OCI-LY3 (cell line): ENCODE data around the gene ZNF497.
"Not testable (repeated sequence)": the region's sequence is repeated elsewhere in the genome, so short reads cannot be mapped to it uniquely, and the experiment has no call there.

Experiments
- EZH2phosphoT487 ChIP-seq: fragments of 200-600 bp; shearing (Covaris generic); IDR thresholded peaks from 2 replicates; pipeline ENCODE4 v1.6.1; 2018; ENCODE audit warnings: antibody characterized with exemption, mixed run types, low read depth
- TF ChIP-seq, protein P1 (sequence below): fragments of 200-600, 300-600 bp; sonication (generic); IDR thresholded peaks from 2 replicates; pipeline ENCODE4 v1.5.1; 2014; ENCODE audit warnings: antibody characterized with exemption, low read length, low read depth

DNA sequence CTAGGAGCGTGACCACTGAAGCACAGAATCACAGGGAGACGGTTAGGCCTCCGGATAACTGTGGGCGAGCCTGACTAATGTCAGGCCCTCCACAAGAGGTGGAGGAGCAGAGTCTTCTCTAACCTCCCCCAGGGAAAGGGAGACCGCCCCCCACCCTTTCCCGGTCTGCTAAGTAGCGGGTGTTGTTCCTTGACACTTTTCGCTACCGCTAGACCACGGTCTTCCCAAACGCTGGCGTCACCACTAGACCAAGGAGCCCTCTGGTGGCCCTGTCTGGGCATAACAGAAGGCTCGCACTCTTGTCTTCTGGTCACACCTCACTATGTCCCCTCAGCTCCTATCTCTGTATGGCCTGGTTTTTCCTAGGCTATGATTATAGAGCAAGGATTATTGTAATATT lies 51.9 kb downstream of the ZNF497 start:
- TF ChIP-seq, protein P1, sequence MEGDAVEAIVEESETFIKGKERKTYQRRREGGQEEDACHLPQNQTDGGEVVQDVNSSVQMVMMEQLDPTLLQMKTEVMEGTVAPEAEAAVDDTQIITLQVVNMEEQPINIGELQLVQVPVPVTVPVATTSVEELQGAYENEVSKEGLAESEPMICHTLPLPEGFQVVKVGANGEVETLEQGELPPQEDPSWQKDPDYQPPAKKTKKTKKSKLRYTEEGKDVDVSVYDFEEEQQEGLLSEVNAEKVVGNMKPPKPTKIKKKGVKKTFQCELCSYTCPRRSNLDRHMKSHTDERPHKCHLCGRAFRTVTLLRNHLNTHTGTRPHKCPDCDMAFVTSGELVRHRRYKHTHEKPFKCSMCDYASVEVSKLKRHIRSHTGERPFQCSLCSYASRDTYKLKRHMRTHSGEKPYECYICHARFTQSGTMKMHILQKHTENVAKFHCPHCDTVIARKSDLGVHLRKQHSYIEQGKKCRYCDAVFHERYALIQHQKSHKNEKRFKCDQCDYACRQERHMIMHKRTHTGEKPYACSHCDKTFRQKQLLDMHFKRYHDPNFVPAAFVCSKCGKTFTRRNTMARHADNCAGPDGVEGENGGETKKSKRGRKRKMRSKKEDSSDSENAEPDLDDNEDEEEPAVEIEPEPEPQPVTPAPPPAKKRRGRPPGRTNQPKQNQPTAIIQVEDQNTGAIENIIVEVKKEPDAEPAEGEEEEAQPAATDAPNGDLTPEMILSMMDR, result peak; percentile 13
- not testable (repeated sequence) for TF ChIP-seq EZH2phosphoT487
